ENCODE data around the gene E2F4.
A peak's percentile ranks its signal among the peaks of the same experiment; 100 is the strongest.

E2F4 gene

GRCh38 chr16:67216612-67217490, 24.9 kb downstream of the E2F4 start:
- DNase-seq, result no peak
- H3K27me3 ChIP-seq (replicated peaks; ENCODE audit: insufficient read depth, low read length), result no peaks in the 10 kb centered on the region; the same call in 1 of the 2 replicates
- no peaks in the 10 kb centered on the region for H3K4me1 ChIP-seq (ENCODE audit: low read length)
- no peaks in the 10 kb centered on the region; the same call in 1 of the 2 replicates for H3K36me3 ChIP-seq (replicated peaks; ENCODE audit: insufficient read depth, low read length)
- TF ChIP-seq CTCF (IDR thresholded peaks at IDR 0.05; ENCODE audit: low read length) (no peak), EZH2 (optimal IDR thresholded peaks at IDR 0.05; ENCODE audit: low read depth, low read length) (no peak), EZH2phosphoT487 (IDR thresholded peaks at IDR 0.05; ENCODE audit: low read length) (no peak)
- H3K9ac ChIP-seq (ENCODE audit: low read length), result no peak overlapping the region
- H3K9me2 ChIP-seq (replicated peaks; ENCODE audit: insufficient read depth, low read length), result no peaks in the 10 kb centered on the region
- H3K27ac ChIP-seq (ENCODE audit: low read length), result no peak overlapping the region
- H4K20me1 ChIP-seq (ENCODE audit: insufficient read depth, low read length), result no peaks in the 10 kb centered on the region
- no peak overlapping the region for H2AFZ ChIP-seq (ENCODE audit: low read length)
- no peak overlapping the region for H3K4me3 ChIP-seq (ENCODE audit: low read length)
- H3K79me2 ChIP-seq (ENCODE audit: low read length), result no peaks in the 10 kb centered on the region
- H3K9me3 ChIP-seq (replicated peaks; ENCODE audit: insufficient read depth, low read length), result no peaks in the 10 kb centered on the region
- H3F3A ChIP-seq (ENCODE audit: insufficient read depth, low read length), result no peaks in the 10 kb centered on the region
- no peak overlapping the region for H3K4me2 ChIP-seq (ENCODE audit: low read depth, low read length)

- Histone ChIP-seq H3K9me3 (replicated peaks; ENCODE audit: insufficient read depth, low read length) (no peaks in the 10 kb centered on the region), H3K4me2 (ENCODE audit: low read depth, low read length) (no peak overlapping the region), H3K27me3 (replicated peaks; ENCODE audit: insufficient read depth, low read length) (no peaks in the 10 kb centered on the region), H3K4me1 (ENCODE audit: low read length) (peaks cover 12% of the 10 kb centered on the region), H3K36me3 (replicated peaks; ENCODE audit: insufficient read depth, low read length) (no peaks in the 10 kb centered on the region; the same call in 1 of the 2 replicates), H3K27ac (ENCODE audit: low read length) (no peak overlapping the region), H3K79me2 (ENCODE audit: low read length) (peaks cover 21% of the 10 kb centered on the region), H2AFZ (ENCODE audit: low read length) (no peak overlapping the region), H3F3A (ENCODE audit: insufficient read depth, low read length) (no peaks in the 10 kb centered on the region), H3K4me3 (ENCODE audit: low read length) (no peak overlapping the region), H4K20me1 (ENCODE audit: insufficient read depth, low read length) (no peaks in the 10 kb centered on the region), H3K9me2 (replicated peaks; ENCODE audit: insufficient read depth, low read length) (no peaks in the 10 kb centered on the region), H3K9ac (ENCODE audit: low read length) (no peak overlapping the region)
- no peak for DNase-seq
- TF ChIP-seq CTCF (IDR thresholded peaks at IDR 0.05; ENCODE audit: low read length), result no peak
- no peak for TF ChIP-seq EZH2 (optimal IDR thresholded peaks at IDR 0.05; ENCODE audit: low read depth, low read length)
- no peak for TF ChIP-seq EZH2phosphoT487 (IDR thresholded peaks at IDR 0.05; ENCODE audit: low read length)
Observed at GRCh38 chr16:67223992-67224391, 32.0 kb downstream of the E2F4 start.

GRCh38 chr16:67226295-67226803, 34.4 kb downstream of the E2F4 start:
- H3K9me2 ChIP-seq (replicated peaks; ENCODE audit: insufficient read depth, low read length), result no peaks in the 10 kb centered on the region
- no peak for TF ChIP-seq EZH2 (optimal IDR thresholded peaks at IDR 0.05; ENCODE audit: low read depth, low read length)
- no peak for TF ChIP-seq CTCF (IDR thresholded peaks at IDR 0.05; ENCODE audit: low read length)
- TF ChIP-seq EZH2phosphoT487 (IDR thresholded peaks at IDR 0.05; ENCODE audit: low read length), result no peak
- H3K79me2 ChIP-seq (ENCODE audit: low read length), result peaks cover 31% of the 10 kb centered on the region
- H3K9me3 ChIP-seq (replicated peaks; ENCODE audit: insufficient read depth, low read length), result no peaks in the 10 kb centered on the region
- H3K4me3 ChIP-seq (ENCODE audit: low read length), result peak overlapping the region; percentile 96
- peak overlapping the region; percentile 52 for H2AFZ ChIP-seq (ENCODE audit: low read length)
- H3F3A ChIP-seq (ENCODE audit: insufficient read depth, low read length), result no peaks in the 10 kb centered on the region; the same call in 1 of the 2 replicates
- no peak overlapping the region for H3K27ac ChIP-seq (ENCODE audit: low read length)
- H3K4me2 ChIP-seq (ENCODE audit: low read depth, low read length), result peak overlapping the region; percentile 90
- H4K20me1 ChIP-seq (ENCODE audit: insufficient read depth, low read length), result no peaks in the 10 kb centered on the region
- DNase-seq, result no peak
- H3K27me3 ChIP-seq (replicated peaks; ENCODE audit: insufficient read depth, low read length), result no peaks in the 10 kb centered on the region
- H3K36me3 ChIP-seq (replicated peaks; ENCODE audit: insufficient read depth, low read length), result no peaks in the 10 kb centered on the region; the same call in 1 of the 2 replicates
- peak overlapping the region; percentile 29; the same call in 1 of the 2 replicates for H3K9ac ChIP-seq (ENCODE audit: low read length)
- H3K4me1 ChIP-seq (ENCODE audit: low read length), result peaks cover 12% of the 10 kb centered on the region

Data from MM.1S (cell line).